Measurements from ENCODE around the gene NKRF. TPM values are rescaled to one million over a fixed set of nuclear protein-coding genes. Genes with fewer than 3 reads are reported as not detected.

The NKRF gene
- total RNA-seq, 1 donor from 2014 or later = 6.1 TPM

Other genes with a start within 250 kb of the NKRF start
- gene SLC25A43, start 207.1 kb downstream of the NKRF start, total RNA-seq = 17.7 and 20.8 TPM in 2 replicates
- 282 and 344 TPM in 2 replicates for gene SLC25A5, start 138.0 kb downstream of the NKRF start, total RNA-seq
- 46.5 and 54.4 TPM in 2 replicates for gene STEEP1, start 41.0 kb downstream of the NKRF start, total RNA-seq
- 20.4 and 26.2 TPM in 2 replicates for gene UBE2A, start 31.9 kb downstream of the NKRF start, total RNA-seq
- gene SEPTIN6, start 86.7 kb upstream of the NKRF start, total RNA-seq = 16.1 and 34.0 TPM in 2 replicates
- gene SOWAHD, start 152.2 kb upstream of the NKRF start, total RNA-seq = not detected in 2 replicates
- gene RPL39, start 185.2 kb upstream of the NKRF start, total RNA-seq = 2,079 and 2,323 TPM in 2 replicates
- 2.4 and 3.2 TPM in 2 replicates for gene UPF3B, start 246.5 kb upstream of the NKRF start, total RNA-seq

Data from pulmonary artery endothelial cell (primary cell).